ENCODE results near the gene SPATS2L.

DNA sequence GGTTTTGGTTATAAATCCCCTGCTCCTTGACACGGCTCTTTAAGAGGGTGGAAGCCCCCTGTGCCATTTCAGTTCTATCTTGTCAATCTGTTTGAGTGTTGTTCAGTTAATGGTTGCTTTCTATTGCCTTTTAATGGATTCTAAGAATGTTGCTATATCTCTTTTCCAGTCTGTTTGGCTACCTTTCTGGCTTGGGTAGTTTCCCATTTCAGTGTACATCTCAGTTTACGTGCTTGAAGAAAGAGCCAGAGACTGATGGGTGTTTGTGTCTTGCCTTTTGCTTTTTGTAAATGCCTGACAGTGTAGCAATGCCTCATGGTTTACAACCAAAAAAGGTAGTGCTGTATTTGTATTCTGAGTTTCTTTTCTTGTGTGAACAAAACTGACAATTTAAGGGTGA lies 45.3 kb downstream of the SPATS2L start:
- no peak for TF ChIP-seq POLR2A (IDR thresholded peaks at IDR 0.05)
- TF ChIP-seq, protein P1, sequence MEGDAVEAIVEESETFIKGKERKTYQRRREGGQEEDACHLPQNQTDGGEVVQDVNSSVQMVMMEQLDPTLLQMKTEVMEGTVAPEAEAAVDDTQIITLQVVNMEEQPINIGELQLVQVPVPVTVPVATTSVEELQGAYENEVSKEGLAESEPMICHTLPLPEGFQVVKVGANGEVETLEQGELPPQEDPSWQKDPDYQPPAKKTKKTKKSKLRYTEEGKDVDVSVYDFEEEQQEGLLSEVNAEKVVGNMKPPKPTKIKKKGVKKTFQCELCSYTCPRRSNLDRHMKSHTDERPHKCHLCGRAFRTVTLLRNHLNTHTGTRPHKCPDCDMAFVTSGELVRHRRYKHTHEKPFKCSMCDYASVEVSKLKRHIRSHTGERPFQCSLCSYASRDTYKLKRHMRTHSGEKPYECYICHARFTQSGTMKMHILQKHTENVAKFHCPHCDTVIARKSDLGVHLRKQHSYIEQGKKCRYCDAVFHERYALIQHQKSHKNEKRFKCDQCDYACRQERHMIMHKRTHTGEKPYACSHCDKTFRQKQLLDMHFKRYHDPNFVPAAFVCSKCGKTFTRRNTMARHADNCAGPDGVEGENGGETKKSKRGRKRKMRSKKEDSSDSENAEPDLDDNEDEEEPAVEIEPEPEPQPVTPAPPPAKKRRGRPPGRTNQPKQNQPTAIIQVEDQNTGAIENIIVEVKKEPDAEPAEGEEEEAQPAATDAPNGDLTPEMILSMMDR (IDR thresholded peaks at IDR 0.05), result no peak

Measured in adrenal gland (tissue), 5 donors.